RWPE1 (cell line): Measurements from ENCODE around the gene PPT2.

ENCODE experiments used
- CTCF ChIA-PET: fragments of 350-600 bp; sonication (Branson Sonifier 250); formaldehyde crosslinking; extraction: SDS; loops from one replicate; lab custom pipeline; 2021; lab: Yijun Ruan, JAX
- POLR2A ChIA-PET: fragments of 400-600 bp; formaldehyde crosslinking; extraction: SDS; loops from one replicate; lab custom pipeline; 2020; ENCODE audit warnings: antibody characterized with exemption; ENCODE audit not compliant: low non-redundant PET; lab: Yijun Ruan, JAX
- DNase-seq: peaks from one replicate; pipeline ENCODE4 v3.0.0; 2012; ENCODE audit warnings: low spot score
- H3K27ac ChIP-seq: fragments of 450-650 bp; 2 replicates; pipeline ENCODE4 v1.5.1; 2017
- TF ChIP-seq, protein P1 (sequence below): fragments of 450-650 bp; conservative IDR thresholded peaks from 2 replicates; pipeline ENCODE4 v1.5.1; 2017; ENCODE audit warnings: low read depth, mild to moderate bottlenecking

PPT2 gene

GRCh38 chr6:32109114-32109764 lies 44.7 kb upstream of the PPT2 start, which contains the start of gene TNXB:
Gene TNXB (minus strand): TSS chr6:32109338. CDS start chr6:32098198, 11,140 bp downstream.
- POLR2A ChIA-PET = no interaction called here
- CTCF ChIA-PET = interaction anchor here (1.5 to 1.8 kb wide), 2 partner anchors 10 to 21 kb away, joined by 3 to 7 read pairs; no protein-coding TSS in a partner anchor
- H3K27ac ChIP-seq = peak within 1 kb of the TSS; percentile 97
- TF ChIP-seq, protein P1, sequence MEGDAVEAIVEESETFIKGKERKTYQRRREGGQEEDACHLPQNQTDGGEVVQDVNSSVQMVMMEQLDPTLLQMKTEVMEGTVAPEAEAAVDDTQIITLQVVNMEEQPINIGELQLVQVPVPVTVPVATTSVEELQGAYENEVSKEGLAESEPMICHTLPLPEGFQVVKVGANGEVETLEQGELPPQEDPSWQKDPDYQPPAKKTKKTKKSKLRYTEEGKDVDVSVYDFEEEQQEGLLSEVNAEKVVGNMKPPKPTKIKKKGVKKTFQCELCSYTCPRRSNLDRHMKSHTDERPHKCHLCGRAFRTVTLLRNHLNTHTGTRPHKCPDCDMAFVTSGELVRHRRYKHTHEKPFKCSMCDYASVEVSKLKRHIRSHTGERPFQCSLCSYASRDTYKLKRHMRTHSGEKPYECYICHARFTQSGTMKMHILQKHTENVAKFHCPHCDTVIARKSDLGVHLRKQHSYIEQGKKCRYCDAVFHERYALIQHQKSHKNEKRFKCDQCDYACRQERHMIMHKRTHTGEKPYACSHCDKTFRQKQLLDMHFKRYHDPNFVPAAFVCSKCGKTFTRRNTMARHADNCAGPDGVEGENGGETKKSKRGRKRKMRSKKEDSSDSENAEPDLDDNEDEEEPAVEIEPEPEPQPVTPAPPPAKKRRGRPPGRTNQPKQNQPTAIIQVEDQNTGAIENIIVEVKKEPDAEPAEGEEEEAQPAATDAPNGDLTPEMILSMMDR = no peak
- no peak for DNase-seq

DNA sequence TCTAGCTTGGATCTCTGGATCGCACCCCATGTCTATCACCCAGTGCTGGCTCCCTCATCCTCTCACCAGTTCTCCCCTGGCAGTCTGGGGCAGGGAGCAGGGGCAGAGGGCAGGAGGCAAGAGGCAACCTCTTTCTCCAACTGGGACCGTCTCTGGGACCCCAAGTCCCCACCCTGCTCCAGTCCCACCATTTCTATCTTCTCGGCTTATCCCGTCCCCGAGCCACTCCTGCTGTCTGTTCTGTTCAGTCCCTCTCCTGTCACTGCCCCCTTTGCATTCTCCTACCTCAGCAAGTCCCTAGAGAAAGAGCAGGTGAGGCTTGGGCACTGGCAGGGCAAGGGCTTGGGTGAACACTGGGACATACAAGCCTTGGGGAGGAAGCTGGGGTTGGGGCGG lies 44.2 kb upstream of the PPT2 start:
- TF ChIP-seq, protein P1 = no peak
- DNase-seq = no peak
- ChIA-PET POLR2A (no interaction called here), CTCF (interaction anchor here (1.8 kb wide), 1 partner anchor 9 kb away, joined by 7 read pairs; no protein-coding TSS in a partner anchor)
- H3K27ac ChIP-seq = peak overlapping the region; percentile 97

DNA sequence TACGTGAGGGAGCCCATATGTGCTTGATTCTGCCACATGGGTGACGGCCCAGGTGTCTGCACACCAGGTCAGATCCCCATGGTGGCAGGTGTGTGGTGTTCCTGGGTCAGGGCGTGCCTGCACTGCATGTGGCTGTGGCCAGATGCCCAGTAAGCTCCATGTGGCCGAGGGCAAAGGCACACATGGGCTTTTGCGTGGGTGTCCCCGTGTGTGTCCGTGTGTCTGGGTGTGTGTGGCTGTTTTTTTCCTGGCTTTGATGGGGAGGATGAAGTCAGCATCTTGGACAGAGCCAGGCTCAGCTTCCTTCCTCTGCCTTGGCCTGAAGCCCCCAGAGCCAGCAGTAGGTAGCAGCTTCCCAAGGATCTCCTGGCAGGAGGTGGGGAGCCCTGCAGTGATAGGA lies 43.3 kb upstream of the PPT2 start:
- DNase-seq = no peak
- POLR2A ChIA-PET = interaction anchor here (0.8 kb wide), 1 partner anchor 34 kb away, joined by 4 read pairs; no protein-coding TSS in a partner anchor
- CTCF ChIA-PET = interaction anchor here (1.8 kb wide), 1 partner anchor 8 kb away, joined by 7 read pairs; no protein-coding TSS in a partner anchor
- TF ChIP-seq, protein P1 = no peak
- peak overlapping the region; percentile 97 for H3K27ac ChIP-seq

GRCh38 chr6:32111424-32112066 lies 42.4 kb upstream of the PPT2 start:
- ChIA-PET CTCF (no interaction called here), POLR2A (interaction anchor here (0.6 kb wide), 1 partner anchor 30 kb away, joined by 4 read pairs; no protein-coding TSS in a partner anchor)
- no peak for DNase-seq
- H3K27ac ChIP-seq = no peak overlapping the region; the same call in 1 of the 2 replicates
- TF ChIP-seq, protein P1 = no peak

DNA sequence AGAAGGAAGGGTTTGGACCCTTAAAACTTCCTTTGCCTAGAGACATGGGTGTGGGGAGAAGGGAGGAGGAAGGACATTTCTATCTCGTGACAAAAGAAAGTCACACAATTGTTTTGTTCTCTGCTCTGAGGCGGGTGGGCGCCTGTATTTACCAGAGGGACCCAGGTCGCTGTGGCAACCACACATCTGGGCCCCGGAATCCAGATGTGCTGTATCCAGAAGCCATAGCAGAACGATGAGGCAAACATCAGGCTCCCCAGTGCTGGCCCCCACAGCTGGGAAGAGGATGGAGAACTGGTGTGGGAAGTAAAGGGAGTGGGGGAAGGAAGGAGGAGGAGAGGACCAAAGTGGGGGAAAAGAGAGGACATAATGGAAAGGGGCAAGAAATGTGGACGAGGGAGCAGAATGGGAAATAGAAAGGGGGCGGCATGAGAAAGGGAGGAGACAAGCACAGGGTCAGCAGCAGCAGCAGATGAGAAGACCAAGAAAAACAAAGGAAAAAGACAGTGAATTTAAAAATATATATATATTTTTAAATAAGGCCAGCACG lies 41.4 kb upstream of the PPT2 start:
- TF ChIP-seq, protein P1 = no peak
- peak overlapping the region; percentile 91 for H3K27ac ChIP-seq
- CTCF ChIA-PET = interaction anchor here (0.6 kb wide), 1 partner anchor 958 kb away, joined by 4 read pairs; no protein-coding TSS in a partner anchor
- POLR2A ChIA-PET = no interaction called here
- no peak for DNase-seq
